ENCODE measurements around the gene NUDT19. TPM values are rescaled to one million over a fixed set of nuclear protein-coding genes. Genes with fewer than 3 reads are reported as not detected.

Gene NUDT19
- total RNA-seq, 1 donor from 2014 or later = 6.8 TPM

GRCh38 chr19:32757189-32757588 lies 65.6 kb downstream of the NUDT19 start:
- no peaks in the 10 kb centered on the region for H3K4me1 Mint-ChIP-seq (ENCODE audit: unreplicated experiment)
- no peak overlapping the region for H3K4me3 Mint-ChIP-seq (ENCODE audit: unreplicated experiment)
- H3K36me3 Mint-ChIP-seq (ENCODE audit: unreplicated experiment) = no peaks in the 10 kb centered on the region
- no peak for DNase-seq (ENCODE audit: extremely low spot score, unreplicated experiment)
- H3K27me3 Mint-ChIP-seq (ENCODE audit: unreplicated experiment) = no peaks in the 10 kb centered on the region
- no peak overlapping the region for H3K27ac Mint-ChIP-seq (ENCODE audit: unreplicated experiment)
- TF ChIP-seq, protein P1, sequence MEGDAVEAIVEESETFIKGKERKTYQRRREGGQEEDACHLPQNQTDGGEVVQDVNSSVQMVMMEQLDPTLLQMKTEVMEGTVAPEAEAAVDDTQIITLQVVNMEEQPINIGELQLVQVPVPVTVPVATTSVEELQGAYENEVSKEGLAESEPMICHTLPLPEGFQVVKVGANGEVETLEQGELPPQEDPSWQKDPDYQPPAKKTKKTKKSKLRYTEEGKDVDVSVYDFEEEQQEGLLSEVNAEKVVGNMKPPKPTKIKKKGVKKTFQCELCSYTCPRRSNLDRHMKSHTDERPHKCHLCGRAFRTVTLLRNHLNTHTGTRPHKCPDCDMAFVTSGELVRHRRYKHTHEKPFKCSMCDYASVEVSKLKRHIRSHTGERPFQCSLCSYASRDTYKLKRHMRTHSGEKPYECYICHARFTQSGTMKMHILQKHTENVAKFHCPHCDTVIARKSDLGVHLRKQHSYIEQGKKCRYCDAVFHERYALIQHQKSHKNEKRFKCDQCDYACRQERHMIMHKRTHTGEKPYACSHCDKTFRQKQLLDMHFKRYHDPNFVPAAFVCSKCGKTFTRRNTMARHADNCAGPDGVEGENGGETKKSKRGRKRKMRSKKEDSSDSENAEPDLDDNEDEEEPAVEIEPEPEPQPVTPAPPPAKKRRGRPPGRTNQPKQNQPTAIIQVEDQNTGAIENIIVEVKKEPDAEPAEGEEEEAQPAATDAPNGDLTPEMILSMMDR (IDR thresholded peaks at IDR 0.05) = no peak
- no peaks in the 10 kb centered on the region for H3K9me3 Mint-ChIP-seq (ENCODE audit: unreplicated experiment)

Other genes with a start within 250 kb of the NUDT19 start
- gene PDCD5, start 110.6 kb upstream of the NUDT19 start, total RNA-seq = 81.6 and 105 TPM in 2 replicates
- 22.0 and 24.1 TPM in 2 replicates for gene ANKRD27, start 16.6 kb upstream of the NUDT19 start, total RNA-seq
- 0.37 and 0.86 TPM in 2 replicates for gene RGS9BP, start 16.0 kb upstream of the NUDT19 start, total RNA-seq
- gene TDRD12, start 27.9 kb downstream of the NUDT19 start, total RNA-seq = 0.11 TPM in 1 of 2 replicates, not detected in the other
- gene SLC7A9, start 177.9 kb downstream of the NUDT19 start, total RNA-seq = 0.37 and 0.78 TPM in 2 replicates